Measurements from ENCODE around the gene CNGB1. TPM values are rescaled to one million over a fixed set of nuclear protein-coding genes. Genes with fewer than 3 reads are reported as not detected.
"Not testable (repeated sequence)": the region's sequence is repeated elsewhere in the genome, so short reads cannot be mapped to it uniquely, and the experiment has no call there.

Gene CNGB1
- polyA plus RNA-seq, 1 experiment = not detected

DNA sequence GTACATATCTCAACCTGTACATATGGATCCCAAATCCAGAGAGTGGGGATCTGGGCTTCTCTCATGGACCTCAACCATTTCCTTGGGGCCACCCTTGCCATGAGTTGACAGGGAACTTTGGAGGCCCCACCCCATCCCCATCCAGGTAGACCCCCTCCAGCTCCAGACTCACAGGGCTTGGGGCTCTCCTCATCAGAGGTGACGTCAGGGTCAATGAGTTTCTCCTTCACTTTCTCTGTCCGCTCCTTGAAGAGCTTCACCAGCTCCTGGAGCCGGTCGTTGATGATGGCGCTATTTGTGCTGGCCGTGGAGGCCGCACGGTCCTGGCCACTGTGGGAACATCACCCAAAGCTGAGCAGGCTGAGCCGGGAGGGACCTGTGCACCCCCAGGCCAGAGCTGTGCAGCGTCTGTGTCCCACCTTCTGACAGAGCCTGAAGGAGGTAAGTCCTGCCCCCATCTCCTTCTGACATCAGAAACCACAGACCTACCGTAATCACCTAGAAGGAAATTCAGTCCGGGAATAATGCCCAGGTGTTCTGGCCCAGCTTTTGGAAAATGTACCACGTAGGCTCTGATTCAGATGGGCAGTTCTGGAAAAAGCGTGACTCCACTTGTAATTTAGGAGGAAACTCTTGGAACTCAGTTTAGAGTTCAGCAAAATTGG, 50.6 kb downstream of the CNGB1 start:
- TF ChIP-seq, protein P1, sequence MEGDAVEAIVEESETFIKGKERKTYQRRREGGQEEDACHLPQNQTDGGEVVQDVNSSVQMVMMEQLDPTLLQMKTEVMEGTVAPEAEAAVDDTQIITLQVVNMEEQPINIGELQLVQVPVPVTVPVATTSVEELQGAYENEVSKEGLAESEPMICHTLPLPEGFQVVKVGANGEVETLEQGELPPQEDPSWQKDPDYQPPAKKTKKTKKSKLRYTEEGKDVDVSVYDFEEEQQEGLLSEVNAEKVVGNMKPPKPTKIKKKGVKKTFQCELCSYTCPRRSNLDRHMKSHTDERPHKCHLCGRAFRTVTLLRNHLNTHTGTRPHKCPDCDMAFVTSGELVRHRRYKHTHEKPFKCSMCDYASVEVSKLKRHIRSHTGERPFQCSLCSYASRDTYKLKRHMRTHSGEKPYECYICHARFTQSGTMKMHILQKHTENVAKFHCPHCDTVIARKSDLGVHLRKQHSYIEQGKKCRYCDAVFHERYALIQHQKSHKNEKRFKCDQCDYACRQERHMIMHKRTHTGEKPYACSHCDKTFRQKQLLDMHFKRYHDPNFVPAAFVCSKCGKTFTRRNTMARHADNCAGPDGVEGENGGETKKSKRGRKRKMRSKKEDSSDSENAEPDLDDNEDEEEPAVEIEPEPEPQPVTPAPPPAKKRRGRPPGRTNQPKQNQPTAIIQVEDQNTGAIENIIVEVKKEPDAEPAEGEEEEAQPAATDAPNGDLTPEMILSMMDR (IDR thresholded peaks at IDR 0.05; ENCODE audit: insufficient read depth, low read depth, low read length) = no peak
- Histone ChIP-seq H3K36me3 (ENCODE audit: control insufficient read depth, insufficient read depth, low read length) (no peaks in the 10 kb centered on the region), H3K27me3 (ENCODE audit: control insufficient read depth, insufficient read depth, low read length) (no peaks in the 10 kb centered on the region; the same call in 1 of the 2 replicates), H3K4me3 (ENCODE audit: low read depth, low read length) (no peak overlapping the region)
- DNase-seq (ENCODE audit: low read depth) = no peak
- CTCF ChIA-PET = interaction anchor here (1.2 to 2.8 kb wide), 2 partner anchors 14 to 22 kb away, joined by 4 to 13 read pairs; no protein-coding TSS in a partner anchor
- POLR2A ChIA-PET = interaction anchor here (0.6 kb wide), 1 partner anchor 109 kb away, joined by 5 read pairs; no protein-coding TSS in a partner anchor

DNA sequence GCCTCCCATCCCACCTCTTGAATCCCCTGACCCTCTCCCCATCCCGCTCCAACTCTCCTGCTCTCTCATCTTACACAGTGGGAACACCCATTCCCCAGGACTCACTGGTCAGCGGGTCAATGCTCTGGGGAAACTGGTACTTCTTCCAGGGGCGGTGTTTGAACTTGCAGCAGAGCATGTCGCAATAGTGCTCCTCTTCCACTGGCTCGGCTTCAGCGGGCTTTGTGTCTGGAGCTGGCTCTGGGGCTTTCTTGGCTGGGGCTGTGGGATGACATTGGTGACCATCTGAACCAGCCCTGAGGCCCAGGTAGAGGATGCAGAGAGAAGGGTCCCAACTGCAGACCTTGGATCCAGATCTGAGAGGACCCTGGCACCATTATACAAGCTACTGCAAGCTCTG, 51.9 kb downstream of the CNGB1 start:
- Histone ChIP-seq H3K4me3 (ENCODE audit: low read depth, low read length) (no peak overlapping the region), H3K27me3 (ENCODE audit: control insufficient read depth, insufficient read depth, low read length) (no peaks in the 10 kb centered on the region), H3K36me3 (ENCODE audit: control insufficient read depth, insufficient read depth, low read length) (no peaks in the 10 kb centered on the region)
- TF ChIP-seq, protein P1 (IDR thresholded peaks at IDR 0.05; ENCODE audit: insufficient read depth, low read depth, low read length) = no peak
- POLR2A ChIA-PET = no interaction called here
- CTCF ChIA-PET = interaction anchor here (2.8 kb wide), 1 partner anchor 12 kb away, joined by 13 read pairs; no protein-coding TSS in a partner anchor
- DNase-seq (ENCODE audit: low read depth) = no peak

DNA sequence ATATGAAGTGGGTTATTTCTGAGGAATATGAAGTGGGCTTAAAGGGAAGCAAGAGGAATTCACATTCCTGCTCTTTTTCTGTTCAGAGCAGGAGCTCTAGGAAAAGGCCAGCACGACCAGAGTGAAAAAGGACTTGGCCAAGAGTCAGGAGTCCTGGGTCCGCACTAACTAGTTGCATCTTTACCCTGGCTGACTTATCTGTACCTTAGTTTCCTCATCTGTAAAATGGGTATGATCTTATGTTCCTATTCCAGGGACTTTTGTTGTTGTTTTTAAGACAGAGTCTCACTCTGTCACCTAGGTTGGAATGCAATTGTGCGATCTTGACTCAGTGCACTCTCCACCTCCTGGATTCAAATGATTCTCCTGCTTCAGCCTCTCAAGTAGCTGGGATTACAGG, 52.5 kb downstream of the CNGB1 start:
- DNase-seq (ENCODE audit: low read depth) = no peak
- ChIA-PET CTCF (interaction anchor here (2.8 kb wide), 1 partner anchor 12 kb away, joined by 13 read pairs; no protein-coding TSS in a partner anchor), POLR2A (no interaction called here)
- Histone ChIP-seq H3K4me3 (ENCODE audit: low read depth, low read length) (no peak overlapping the region), H3K36me3 (ENCODE audit: control insufficient read depth, insufficient read depth, low read length) (no peaks in the 10 kb centered on the region), H3K27me3 (ENCODE audit: control insufficient read depth, insufficient read depth, low read length) (no peaks in the 10 kb centered on the region; the same call in 1 of the 2 replicates)
- TF ChIP-seq, protein P1 (IDR thresholded peaks at IDR 0.05; ENCODE audit: insufficient read depth, low read depth, low read length) = no peak

DNA sequence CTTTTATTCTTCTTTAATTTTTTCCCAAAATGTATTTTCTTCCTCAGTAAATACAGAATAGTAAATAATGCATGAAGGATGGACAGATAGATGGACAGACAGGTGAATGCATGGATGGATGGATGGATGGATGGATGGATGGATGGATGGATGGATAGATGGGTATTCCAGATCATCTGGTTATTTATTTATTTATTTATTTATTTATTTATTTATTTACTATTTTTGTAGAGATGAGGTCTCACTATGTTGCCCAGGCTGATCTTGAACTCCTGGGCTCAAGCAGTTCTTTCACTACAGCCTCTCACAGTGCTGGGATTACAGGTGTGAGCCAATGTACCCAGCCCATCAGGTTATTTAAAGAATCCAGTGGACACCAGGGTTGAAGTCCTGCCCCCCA, 53.0 kb downstream of the CNGB1 start:
- POLR2A ChIA-PET = not testable (repeated sequence)
- CTCF ChIA-PET = interaction anchor here (2.8 kb wide), 1 partner anchor 11 kb away, joined by 13 read pairs; no protein-coding TSS in a partner anchor

DNA sequence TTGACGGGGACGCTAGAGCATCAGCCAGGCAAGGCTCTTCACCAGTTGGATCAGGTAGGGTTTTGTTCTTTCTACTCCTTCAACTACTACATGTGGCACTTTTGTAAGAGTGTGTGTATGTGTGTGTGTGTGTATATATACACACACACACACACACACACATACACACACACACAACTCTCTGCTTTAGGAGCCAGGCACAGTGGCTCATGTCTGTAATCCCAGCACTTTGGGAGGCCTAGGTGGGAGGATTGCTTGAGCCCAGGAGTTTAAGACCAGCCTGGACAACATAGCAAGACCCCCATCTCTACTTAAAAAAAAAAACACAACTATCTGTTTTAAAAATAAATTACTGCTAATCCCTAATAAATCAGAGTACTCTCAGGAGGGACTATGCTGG, 53.4 kb downstream of the CNGB1 start:
- H3K36me3 ChIP-seq (ENCODE audit: control insufficient read depth, insufficient read depth, low read length); CTCF ChIA-PET; H3K4me3 ChIP-seq (ENCODE audit: low read depth, low read length); POLR2A ChIA-PET; H3K27me3 ChIP-seq (ENCODE audit: control insufficient read depth, insufficient read depth, low read length); DNase-seq (ENCODE audit: low read depth): not testable (repeated sequence)

More for the DNA sequence above, 53.0 kb downstream of the CNGB1 start:
- not testable (repeated sequence) for H3K27me3 ChIP-seq (ENCODE audit: control insufficient read depth, insufficient read depth, low read length); H3K4me3 ChIP-seq (ENCODE audit: low read depth, low read length); DNase-seq (ENCODE audit: low read depth); H3K36me3 ChIP-seq (ENCODE audit: control insufficient read depth, insufficient read depth, low read length)

DNA sequence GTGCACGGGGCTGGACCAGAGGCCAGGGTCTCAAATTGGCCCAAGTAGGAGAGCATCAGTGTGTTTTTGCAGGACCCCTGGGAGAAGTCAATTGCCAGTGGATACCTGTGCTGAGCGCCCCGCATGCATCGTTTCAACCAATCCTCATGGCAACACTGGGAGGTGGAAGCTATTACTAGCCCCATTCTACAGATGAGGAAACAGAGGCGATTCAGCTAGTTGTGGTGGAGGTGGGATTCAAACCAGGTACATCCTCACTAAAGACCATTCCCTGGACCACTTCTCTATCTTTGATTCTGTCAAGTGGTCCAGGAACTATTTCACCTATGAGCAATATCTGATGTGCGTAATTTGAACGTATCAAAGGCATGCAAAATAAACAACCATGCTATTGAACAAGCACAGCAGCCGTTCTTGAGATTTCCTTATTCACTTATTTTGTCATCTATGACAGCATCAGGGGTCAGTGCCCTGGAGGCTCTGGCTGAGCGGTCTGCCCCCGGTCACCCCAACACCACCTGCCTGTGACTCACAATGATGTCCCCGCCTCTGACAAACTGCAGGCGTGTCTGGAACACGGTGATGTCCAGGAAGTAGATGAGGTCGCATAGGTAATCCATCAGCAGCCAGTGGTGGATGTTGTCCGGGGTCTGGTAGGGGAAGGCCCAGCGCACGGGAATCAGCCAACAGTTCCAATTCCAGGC, 54.0 kb downstream of the CNGB1 start:
- H3K27me3 ChIP-seq (ENCODE audit: control insufficient read depth, insufficient read depth, low read length) = no peaks in the 10 kb centered on the region; the same call in 1 of the 2 replicates
- TF ChIP-seq, protein P1 (IDR thresholded peaks at IDR 0.05; ENCODE audit: insufficient read depth, low read depth, low read length) = no peak
- no peaks in the 10 kb centered on the region for H3K36me3 ChIP-seq (ENCODE audit: control insufficient read depth, insufficient read depth, low read length)
- POLR2A ChIA-PET = no interaction called here
- no peak for DNase-seq (ENCODE audit: low read depth)
- no peak overlapping the region for H3K4me3 ChIP-seq (ENCODE audit: low read depth, low read length)
- CTCF ChIA-PET = interaction anchor here (1.7 kb wide), 1 partner anchor 10 kb away, joined by 6 read pairs; no protein-coding TSS in a partner anchor
